Fibroblast of villous mesenchyme (primary cell): ENCODE results near the gene SEMA3C. TPM values are rescaled to one million over a fixed set of nuclear protein-coding genes. Genes with fewer than 3 reads are reported as not detected.

ENCODE experiments used
- DNase-seq: peaks from one replicate; pipeline ENCODE4 v3.0.0-alpha.2; 2010; ENCODE audit warnings: low read depth
- H3K4me3 ChIP-seq: 2 replicates; pipeline ENCODE4 v1.5.1; 2011; ENCODE audit warnings: low read depth, mild to moderate bottlenecking, low read length
- CTCF ChIP-seq: IDR thresholded peaks from 2 replicates; pipeline ENCODE4 v1.5.1; 2012; ENCODE audit warnings: low read depth, mild to moderate bottlenecking, low read length; ENCODE audit not compliant: insufficient read depth
- total RNA-seq: library from RNA; depleted of rRNA; stranded (reverse); fragments of >200 nt; gene quantifications from 2 replicates; pipeline ENCODE4 v1.2.3, GENCODE V29; 2012

Gene SEMA3C
- total RNA-seq, 1 donor = 136 TPM

GRCh38 chr7:80954191-80954590, 35.3 kb upstream of the SEMA3C start:
- H3K4me3 ChIP-seq = no peak overlapping the region
- no peak for DNase-seq
- no peak for TF ChIP-seq CTCF

- DNase-seq = peak; percentile 25
- no peak overlapping the region for H3K4me3 ChIP-seq
- TF ChIP-seq CTCF = no peak
Observed at GRCh38 chr7:80950550-80950967, 31.7 kb upstream of the SEMA3C start.

- H3K4me3 ChIP-seq = no peak overlapping the region
- no peak for DNase-seq
- TF ChIP-seq CTCF = no peak
Observed at GRCh38 chr7:80949449-80949848, 30.6 kb upstream of the SEMA3C start.

GRCh38 chr7:80946858-80947257, 28.0 kb upstream of the SEMA3C start:
- DNase-seq = no peak
- no peak overlapping the region for H3K4me3 ChIP-seq
- TF ChIP-seq CTCF = no peak

GRCh38 chr7:80945976-80946375, 27.1 kb upstream of the SEMA3C start:
- no peak for TF ChIP-seq CTCF
- DNase-seq = no peak
- no peak overlapping the region for H3K4me3 ChIP-seq

DNA sequence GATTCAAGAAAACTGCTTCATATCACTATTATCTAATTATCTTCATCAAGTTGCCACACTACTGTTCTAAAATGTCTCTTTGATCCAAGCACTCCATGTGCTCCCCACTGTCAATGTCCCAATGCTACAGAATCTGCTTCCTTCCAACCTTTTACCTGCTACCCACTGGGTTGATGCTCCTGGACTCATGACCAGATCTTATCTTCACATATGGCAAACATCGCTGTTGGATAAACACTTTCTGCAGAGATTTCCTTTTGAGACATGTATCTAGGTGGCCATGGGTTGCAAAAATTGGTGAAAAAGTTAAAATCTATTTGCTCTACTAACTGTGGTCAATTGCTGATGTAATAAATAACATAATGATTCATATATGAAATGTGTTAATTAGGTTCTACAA, 24.5 kb upstream of the SEMA3C start:
- no peak for TF ChIP-seq CTCF

GRCh38 chr7:80942261-80943041, 23.6 kb upstream of the SEMA3C start:
- DNase-seq = peak; percentile 92
- TF ChIP-seq CTCF = no peak
- H3K4me3 ChIP-seq = no peak overlapping the region

More for the DNA sequence above, 24.5 kb upstream of the SEMA3C start:
- no peak overlapping the region for H3K4me3 ChIP-seq
- no peak for DNase-seq
